ENCODE data around the gene GNG3.

GRCh38 chr11:62753736-62754603 lies 46.5 kb downstream of the GNG3 start, which contains the start of gene ZBTB3:
- peak; percentile 72; the same call in 1 of the 2 replicates for TF ChIP-seq FOS (IDR thresholded peaks at IDR 0.05; ENCODE audit: low read depth, low read length)
- TF ChIP-seq CTCF (conservative IDR thresholded peaks at IDR 0.05; ENCODE audit: low read depth, low read length), result no peak
- no peak for TF ChIP-seq RAD21 (IDR thresholded peaks at IDR 0.05; ENCODE audit: low read length)
- no peak for TF ChIP-seq NFE2L2 (IDR thresholded peaks at IDR 0.05; ENCODE audit: low read depth, low read length)
- TF ChIP-seq ELK1 (IDR thresholded peaks at IDR 0.05; ENCODE audit: borderline replicate concordance, low read depth, low read length), result no peak

Data from IMR-90 (cell line).